Effector memory CD4-positive, alpha-beta T cell (primary cell): ENCODE measurements around the gene AJAP1.

Experiments
- DNase-seq, 3 donors: peaks; one replicate each; pipeline ENCODE4 v3.0.0-alpha.2; 2020
- H3K27ac ChIP-seq: 2 replicates; pipeline ENCODE4 v1.7.0; 2013; ENCODE audit warnings: mild to moderate bottlenecking, low read length, moderate library complexity; ENCODE audit not compliant: insufficient read depth, poor library complexity, severe bottlenecking
- H3K27me3 ChIP-seq: replicated peaks from 2 replicates; pipeline ENCODE4 v1.7.0; 2013; ENCODE audit warnings: mild to moderate bottlenecking, low read length; ENCODE audit not compliant: insufficient read depth, control insufficient read depth, poor library complexity, severe bottlenecking
- H3K36me3 ChIP-seq: 2 replicates; pipeline ENCODE4 v1.7.0; 2013; ENCODE audit warnings: mild to moderate bottlenecking, low read length, moderate library complexity; ENCODE audit not compliant: control insufficient read depth, insufficient read depth
- H3K4me1 ChIP-seq: 2 replicates; pipeline ENCODE4 v1.7.0; 2013; ENCODE audit warnings: low read length, mild to moderate bottlenecking; ENCODE audit not compliant: control insufficient read depth, insufficient read depth, poor library complexity, severe bottlenecking
- H3K4me3 ChIP-seq: 2 replicates; pipeline ENCODE4 v1.7.0; 2013; ENCODE audit warnings: low read length, low read depth, mild to moderate bottlenecking; ENCODE audit not compliant: insufficient read depth, poor library complexity, severe bottlenecking
- H3K9me3 ChIP-seq: 2 replicates; pipeline ENCODE4 v1.7.0; 2013; ENCODE audit warnings: mild to moderate bottlenecking, low read length, moderate library complexity; ENCODE audit not compliant: control insufficient read depth

The AJAP1 gene

GRCh38 chr1:4710592-4711415, 56.4 kb downstream of the AJAP1 start:
- H3K27ac ChIP-seq: no peak overlapping the region
- no peak for DNase-seq
- no peaks in the 10 kb centered on the region for H3K36me3 ChIP-seq
- H3K9me3 ChIP-seq: no peaks in the 10 kb centered on the region
- no peaks in the 10 kb centered on the region for H3K27me3 ChIP-seq
- no peak overlapping the region for H3K4me3 ChIP-seq
- H3K4me1 ChIP-seq: no peaks in the 10 kb centered on the region

- Histone ChIP-seq H3K36me3 (no peaks in the 10 kb centered on the region), H3K4me1 (no peaks in the 10 kb centered on the region), H3K4me3 (no peak overlapping the region), H3K27ac (no peak overlapping the region), H3K27me3 (no peaks in the 10 kb centered on the region), H3K9me3 (no peaks in the 10 kb centered on the region)
- DNase-seq: no peak
Observed at GRCh38 chr1:4711416-4712275, 57.2 kb downstream of the AJAP1 start.

GRCh38 chr1:4713669-4714068, 59.3 kb downstream of the AJAP1 start:
- Histone ChIP-seq H3K4me3 (no peak overlapping the region), H3K27me3 (no peaks in the 10 kb centered on the region), H3K36me3 (no peaks in the 10 kb centered on the region), H3K27ac (no peak overlapping the region), H3K4me1 (no peaks in the 10 kb centered on the region), H3K9me3 (no peaks in the 10 kb centered on the region)
- no peak for DNase-seq

GRCh38 chr1:4716406-4716805, 62.0 kb downstream of the AJAP1 start:
- no peak for DNase-seq
- Histone ChIP-seq H3K4me1 (no peaks in the 10 kb centered on the region), H3K27me3 (no peaks in the 10 kb centered on the region), H3K4me3 (no peak overlapping the region), H3K36me3 (no peaks in the 10 kb centered on the region), H3K9me3 (no peaks in the 10 kb centered on the region), H3K27ac (no peak overlapping the region)

- no peaks in the 10 kb centered on the region for H3K9me3 ChIP-seq
- H3K27me3 ChIP-seq: no peaks in the 10 kb centered on the region
- H3K4me1 ChIP-seq: no peaks in the 10 kb centered on the region
- no peak overlapping the region for H3K27ac ChIP-seq
- no peak for DNase-seq
- no peak overlapping the region for H3K4me3 ChIP-seq
- H3K36me3 ChIP-seq: no peaks in the 10 kb centered on the region
Observed at GRCh38 chr1:4718071-4718470, 63.7 kb downstream of the AJAP1 start.

GRCh38 chr1:4723106-4723505, 68.7 kb downstream of the AJAP1 start:
- Histone ChIP-seq H3K4me1 (no peaks in the 10 kb centered on the region), H3K36me3 (no peaks in the 10 kb centered on the region), H3K4me3 (no peak overlapping the region), H3K27me3 (no peaks in the 10 kb centered on the region), H3K27ac (no peak overlapping the region), H3K9me3 (no peaks in the 10 kb centered on the region)
- DNase-seq: no peak

- Histone ChIP-seq H3K27me3 (no peaks in the 10 kb centered on the region), H3K9me3 (no peaks in the 10 kb centered on the region), H3K36me3 (no peaks in the 10 kb centered on the region), H3K27ac (no peak overlapping the region), H3K4me3 (no peak overlapping the region), H3K4me1 (no peaks in the 10 kb centered on the region)
- DNase-seq: no peak
Observed at GRCh38 chr1:4724001-4724400, 69.6 kb downstream of the AJAP1 start.

GRCh38 chr1:4724695-4725250, 70.4 kb downstream of the AJAP1 start:
- H3K4me3 ChIP-seq: no peak overlapping the region
- H3K9me3 ChIP-seq: no peaks in the 10 kb centered on the region
- H3K27me3 ChIP-seq: no peaks in the 10 kb centered on the region
- no peaks in the 10 kb centered on the region for H3K4me1 ChIP-seq
- DNase-seq: no peak
- H3K36me3 ChIP-seq: no peaks in the 10 kb centered on the region
- H3K27ac ChIP-seq: no peak overlapping the region

- H3K36me3 ChIP-seq: no peaks in the 10 kb centered on the region
- no peak overlapping the region for H3K27ac ChIP-seq
- no peaks in the 10 kb centered on the region for H3K4me1 ChIP-seq
- H3K27me3 ChIP-seq: no peaks in the 10 kb centered on the region
- no peak for DNase-seq
- no peaks in the 10 kb centered on the region for H3K9me3 ChIP-seq
- H3K4me3 ChIP-seq: no peak overlapping the region
Observed at GRCh38 chr1:4725416-4725815, 71.0 kb downstream of the AJAP1 start.
